Measurements from ENCODE around the gene NOSIP. TPM values are rescaled to one million over a fixed set of nuclear protein-coding genes. Genes with fewer than 3 reads are reported as not detected.

NOSIP gene
- total RNA-seq, 1 donor from 2014 or later, result 45.5 TPM

DNA sequence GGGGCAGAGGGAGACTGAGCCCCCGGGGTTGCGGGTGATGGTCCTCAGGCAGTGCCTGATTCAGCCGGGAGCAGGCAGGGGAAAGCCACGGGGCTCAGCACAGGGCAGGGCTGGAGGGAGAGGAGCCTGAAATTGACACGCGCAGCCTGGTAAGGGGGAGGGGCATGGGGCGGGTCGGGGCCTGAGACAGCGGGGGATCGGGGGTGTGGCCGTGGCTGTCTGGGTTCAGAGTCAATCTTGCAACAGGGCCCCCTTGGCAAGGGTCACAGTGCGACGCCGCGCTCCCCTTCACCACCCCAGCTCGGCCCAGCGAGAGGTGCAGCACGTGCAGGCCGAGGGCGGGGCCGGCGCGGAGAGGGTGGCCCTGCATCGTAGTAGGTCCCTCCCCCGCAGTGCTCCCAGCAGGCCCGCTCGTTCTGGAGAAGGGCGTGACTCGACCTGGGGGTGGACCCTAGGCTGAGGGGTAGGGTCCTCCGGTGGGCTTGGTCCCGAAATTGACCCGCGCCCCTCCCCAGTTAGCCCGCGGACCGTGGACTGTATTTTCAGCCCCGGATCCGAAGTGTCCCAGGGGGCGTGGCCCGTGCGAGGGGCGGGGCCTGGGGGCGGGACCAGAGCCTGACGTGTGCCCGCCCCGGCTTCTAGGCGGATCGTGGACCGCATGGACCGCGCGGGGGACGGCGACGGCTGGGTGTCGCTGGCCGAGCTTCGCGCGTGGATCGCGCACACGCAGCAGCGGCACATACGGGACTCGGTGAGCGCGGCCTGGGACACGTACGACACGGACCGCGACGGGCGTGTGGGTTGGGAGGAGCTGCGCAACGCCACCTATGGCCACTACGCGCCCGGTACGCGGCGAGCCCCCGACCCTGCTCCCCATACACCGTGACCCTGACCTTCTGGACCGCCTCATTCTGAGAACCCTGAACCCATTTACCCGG is 46.5 kb downstream of the NOSIP start:
- intact Hi-C loops (cut with DNase I), result no loop called here
- ATAC-seq (ENCODE audit: poor library complexity) (peak; percentile 96), DNase-seq (peak; percentile 88)

DNA sequence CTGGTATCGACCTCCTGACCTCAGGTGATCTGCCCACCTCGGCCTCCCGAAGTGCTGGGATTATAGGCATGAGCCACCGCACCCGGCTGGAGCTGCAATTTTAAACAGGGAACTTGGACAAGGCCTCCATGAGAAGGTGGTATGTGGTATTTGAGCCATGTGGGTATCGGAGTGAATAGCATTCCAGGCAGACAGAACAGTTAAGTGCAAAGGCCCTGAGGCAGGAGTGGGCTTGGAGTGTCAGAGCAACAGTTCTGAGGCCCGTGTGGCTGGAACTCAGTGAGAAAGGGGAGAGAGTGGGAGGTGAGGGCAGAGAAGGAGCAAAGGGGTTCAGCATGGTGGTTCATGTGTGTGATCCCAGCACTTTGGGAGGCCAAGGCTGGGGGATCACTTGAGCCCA is 49.6 kb downstream of the NOSIP start:
- intact Hi-C loops (cut with DNase I), result no loop called here
- no peak for ATAC-seq (ENCODE audit: poor library complexity)
- no peak for DNase-seq

GRCh38 chr19:49528211-49528771 is 52.1 kb downstream of the NOSIP start:
- ATAC-seq (ENCODE audit: poor library complexity), result peak; percentile 7
- no peak for DNase-seq
- intact Hi-C loops (cut with DNase I), result no loop called here

DNA sequence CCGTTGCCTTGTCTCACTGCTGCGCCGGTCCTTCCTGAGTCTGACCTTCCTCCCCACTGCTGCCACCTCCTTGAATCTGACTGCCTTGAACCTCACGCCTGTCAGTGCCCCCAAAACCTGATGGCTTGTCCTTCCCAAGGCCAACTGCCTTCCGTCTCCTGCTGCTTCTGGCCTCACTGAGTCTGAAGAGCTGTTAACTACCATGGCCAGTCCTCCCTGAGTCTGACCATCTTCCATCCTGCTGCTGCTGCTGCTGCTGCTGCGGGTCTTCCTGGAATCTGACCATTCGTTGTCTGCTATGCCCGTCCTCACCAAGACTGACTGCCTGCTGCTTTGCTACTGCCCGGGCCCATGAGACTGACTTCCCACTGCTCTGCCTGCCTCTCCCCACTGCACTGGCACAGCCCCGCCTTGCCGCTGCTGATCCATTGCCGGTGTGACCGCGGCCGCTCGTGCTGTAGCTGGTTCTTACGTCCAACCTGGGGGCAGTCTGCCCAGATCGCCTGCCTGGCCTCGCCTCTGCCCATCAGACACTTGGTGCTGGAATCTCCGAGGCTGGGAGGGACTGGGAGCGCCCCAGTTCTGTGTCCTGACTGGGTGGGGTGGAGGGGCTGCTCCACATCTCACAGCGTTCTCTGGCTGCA is 55.4 kb downstream of the NOSIP start:
- intact Hi-C loops (cut with DNase I), result no loop called here
- DNase-seq (no peak), ATAC-seq (ENCODE audit: poor library complexity) (no peak)

DNA sequence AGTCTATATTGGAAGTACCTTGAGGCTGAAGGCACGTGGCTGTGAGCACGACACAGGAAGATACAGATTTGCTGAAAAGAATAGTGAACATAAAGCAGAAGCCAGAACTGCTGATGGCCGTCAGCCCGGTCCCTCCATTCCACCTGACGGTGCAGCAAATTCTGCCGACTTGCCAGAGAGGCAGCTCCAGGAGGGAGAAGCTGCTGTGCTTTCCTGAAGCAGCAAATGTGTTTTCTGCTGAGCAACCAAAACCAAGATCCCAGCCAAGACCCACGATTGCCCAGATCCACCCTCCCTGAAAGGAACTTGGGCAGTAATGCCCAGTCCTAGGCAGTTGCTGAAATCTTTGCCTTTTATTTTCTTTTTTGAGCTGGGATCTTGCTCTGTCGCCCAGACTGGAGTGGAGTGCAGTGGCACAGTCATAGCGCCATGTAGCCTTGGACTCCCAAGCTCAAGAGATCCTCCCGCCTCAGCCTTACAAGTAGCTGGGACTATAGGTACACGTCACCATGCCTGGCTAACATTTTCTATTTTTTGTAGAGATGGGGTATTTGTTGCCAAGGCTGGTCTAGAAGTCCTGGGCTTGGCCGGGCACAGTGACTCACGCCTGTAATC is 59.5 kb downstream of the NOSIP start:
- DNase-seq (peak; percentile 67), ATAC-seq (ENCODE audit: poor library complexity) (peak; percentile 63)
- intact Hi-C loops (cut with DNase I), result no loop called here

DNA sequence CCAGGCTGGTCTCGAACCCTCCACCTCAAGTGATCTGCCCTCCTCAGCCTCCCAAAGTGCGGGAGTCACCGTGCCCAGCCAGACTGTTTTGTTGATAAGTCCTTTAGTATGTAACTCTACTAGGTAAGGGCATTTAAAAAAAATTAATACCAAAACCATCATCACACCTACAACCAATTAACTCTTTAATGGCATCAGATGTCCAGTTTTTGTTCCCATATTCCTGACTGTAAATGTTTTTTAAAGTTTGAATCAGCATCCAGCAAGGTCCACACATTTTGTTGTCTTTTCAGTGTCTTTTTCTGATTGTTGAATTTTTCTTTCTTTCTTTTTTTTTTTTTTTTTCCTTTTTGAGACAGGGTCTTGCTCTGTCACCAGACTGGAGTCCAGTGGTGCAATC is 62.3 kb downstream of the NOSIP start:
- DNase-seq (no peak), ATAC-seq (ENCODE audit: poor library complexity) (no peak)
- intact Hi-C loops (cut with DNase I), result no loop called here

- DNase-seq (peak; percentile 78), ATAC-seq (ENCODE audit: poor library complexity) (peak; percentile 36)
- intact Hi-C loops (cut with DNase I), result no loop called here
These were observed 64.6 kb downstream of the NOSIP start for GRCh38 chr19:49515767-49516166.

GRCh38 chr19:49514151-49514550 is 66.2 kb downstream of the NOSIP start:
- intact Hi-C loops (cut with DNase I), result no loop called here
- DNase-seq (no peak), ATAC-seq (ENCODE audit: poor library complexity) (no peak)

DNA sequence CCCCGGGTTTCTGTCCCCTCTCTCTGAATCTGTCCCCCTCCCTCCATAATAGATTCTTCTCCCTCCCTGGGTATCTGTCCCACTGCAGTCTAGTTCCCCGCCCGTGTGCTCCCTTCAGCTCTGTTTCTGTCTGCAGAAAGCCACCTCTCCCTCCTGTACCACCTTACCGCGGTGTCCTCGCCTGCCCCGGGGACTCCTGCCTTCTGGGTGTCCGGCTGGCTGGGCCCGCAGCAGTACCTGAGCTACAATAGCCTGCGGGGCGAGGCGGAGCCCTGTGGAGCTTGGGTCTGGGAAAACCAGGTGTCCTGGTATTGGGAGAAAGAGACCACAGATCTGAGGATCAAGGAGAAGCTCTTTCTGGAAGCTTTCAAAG is 66.6 kb downstream of the NOSIP start:
- no peak for DNase-seq
- peak; percentile 11 for ATAC-seq (ENCODE audit: poor library complexity)
- intact Hi-C loops (cut with DNase I), result no loop called here

GRCh38 chr19:49512970-49513745 is 67.2 kb downstream of the NOSIP start:
- intact Hi-C loops (cut with DNase I), result no loop called here
- ATAC-seq (ENCODE audit: poor library complexity) (peak; percentile 84), DNase-seq (peak; percentile 81)

- no peak for ATAC-seq (ENCODE audit: poor library complexity)
- intact Hi-C loops (cut with DNase I), result loop anchor here (2.0 to 5.0 kb wide), 2 partner anchors 39 to 169 kb away; partner anchors contain the start of gene PRMT1
- no peak for DNase-seq
These were observed 72.4 kb downstream of the NOSIP start for GRCh38 chr19:49507803-49508494.

DNA sequence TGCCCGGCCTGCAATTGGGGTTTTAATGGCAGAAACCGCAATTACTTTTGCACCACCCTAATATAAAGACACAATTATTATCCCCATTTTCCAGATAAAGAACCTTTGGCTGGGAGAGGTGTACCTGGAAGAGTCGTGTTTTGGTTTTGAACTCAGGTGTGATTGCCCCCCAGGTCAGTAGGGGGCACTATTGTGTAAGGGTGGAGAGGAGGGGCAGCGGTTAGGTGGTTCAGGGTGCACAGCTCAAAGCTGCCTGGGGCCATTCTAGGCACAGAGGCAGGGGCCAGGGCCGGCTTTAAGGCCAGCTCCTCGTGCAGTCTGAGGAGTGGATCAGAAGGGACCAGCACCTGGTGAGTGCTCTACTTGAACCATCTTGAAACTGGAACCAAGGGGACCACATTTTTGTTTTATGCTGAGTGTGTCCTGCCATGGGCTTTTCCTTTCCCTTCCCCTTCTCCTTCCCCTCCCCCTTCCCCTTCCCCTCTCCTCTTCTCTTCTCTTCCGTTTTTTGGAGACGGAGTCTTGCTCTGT is 73.7 kb downstream of the NOSIP start:
- ATAC-seq (ENCODE audit: poor library complexity) (peak; percentile 66), DNase-seq (peak; percentile 66)
- intact Hi-C loops (cut with DNase I), result loop anchor here (2.0 to 5.0 kb wide), 2 partner anchors 40 to 171 kb away; partner anchors contain the start of gene PRMT1

Other genes with a start within 250 kb of the NOSIP start
- 4.0 TPM for gene CD37, start 245.2 kb downstream of the NOSIP start, total RNA-seq
- 57.9 TPM for gene TEAD2, start 218.1 kb downstream of the NOSIP start, total RNA-seq
- gene DKKL1, start 216.7 kb downstream of the NOSIP start, total RNA-seq, result not detected
- gene KASH5, start 192.3 kb downstream of the NOSIP start, total RNA-seq, result not detected
- not detected for gene PTH2, start 157.1 kb downstream of the NOSIP start, total RNA-seq
- not detected for gene GFY, start 155.2 kb downstream of the NOSIP start, total RNA-seq
- gene SLC17A7, start 139.0 kb downstream of the NOSIP start, total RNA-seq, result 1.8 TPM
- 28.1 TPM for gene PIH1D1, start 128.7 kb downstream of the NOSIP start, total RNA-seq
- 10.8 TPM for gene ALDH16A1, start 127.3 kb downstream of the NOSIP start, total RNA-seq
- 3.6 TPM for gene FLT3LG, start 106.3 kb downstream of the NOSIP start, total RNA-seq
- gene RPL13A, start 92.9 kb downstream of the NOSIP start, total RNA-seq, result 1,304 TPM
- 935 TPM for gene RPS11, start 84.1 kb downstream of the NOSIP start, total RNA-seq
- 98.8 TPM for gene FCGRT, start 67.9 kb downstream of the NOSIP start, total RNA-seq
- 7.3 TPM for gene RCN3, start 52.6 kb downstream of the NOSIP start, total RNA-seq
- 0.70 TPM for gene PRRG2, start 760 bp upstream of the NOSIP start, total RNA-seq
- gene PRR12, start 10.6 kb upstream of the NOSIP start, total RNA-seq, result 12.6 TPM
- gene RRAS, start 59.6 kb upstream of the NOSIP start, total RNA-seq, result 105 TPM
- gene SCAF1, start 61.7 kb upstream of the NOSIP start, total RNA-seq, result 42.0 TPM
- gene IRF3, start 85.3 kb upstream of the NOSIP start, total RNA-seq, result 29.9 TPM
- 10.8 TPM for gene BCL2L12, start 85.4 kb upstream of the NOSIP start, total RNA-seq
- 110 TPM for gene PRMT1, start 96.7 kb upstream of the NOSIP start, total RNA-seq
- 0.67 TPM for gene ADM5, start 109.0 kb upstream of the NOSIP start, total RNA-seq
- gene CPT1C, start 110.6 kb upstream of the NOSIP start, total RNA-seq, result 2.2 TPM
- 0.86 TPM for gene TSKS, start 182.8 kb upstream of the NOSIP start, total RNA-seq
- 62.7 TPM for gene AP2A1, start 186.4 kb upstream of the NOSIP start, total RNA-seq
- gene FUZ, start 232.7 kb upstream of the NOSIP start, total RNA-seq, result 19.8 TPM
- 83.4 TPM for gene MED25, start 237.7 kb upstream of the NOSIP start, total RNA-seq

Measured in Right ventricle myocardium superior (tissue), 1 donor.